Neuron (in vitro differentiated cells): Measurements from ENCODE around the gene ZNF460.
A peak's percentile ranks its signal among the peaks of the same experiment; 100 is the strongest.

Experiments used
- H2AFZ ChIP-seq: one replicate; pipeline ENCODE4 v1.6.1; 2013; ENCODE audit warnings: low read depth, mild to moderate bottlenecking, inconsistent platforms, low read length, moderate library complexity
- H3K27me3 ChIP-seq: one replicate; pipeline ENCODE4 v1.6.1; 2013; ENCODE audit warnings: low read length; ENCODE audit not compliant: insufficient read depth
- H3K36me3 ChIP-seq: one replicate; pipeline ENCODE4 v1.6.1; 2013; ENCODE audit warnings: low read length; ENCODE audit not compliant: insufficient read depth
- H3K4me1 ChIP-seq: one replicate; pipeline ENCODE4 v1.6.1; 2013; ENCODE audit warnings: low read length; ENCODE audit not compliant: insufficient read depth
- H3K4me3 ChIP-seq: 2 replicates; pipeline ENCODE4 v1.5.1; 2013; ENCODE audit warnings: mild to moderate bottlenecking, low read length, moderate library complexity
- H3K9me3 ChIP-seq: one replicate; pipeline ENCODE4 v1.6.1; 2013; ENCODE audit warnings: low read length

Gene ZNF460

GRCh38 chr19:57292547-57292946, 12.3 kb downstream of the ZNF460 start:
- H3K36me3 ChIP-seq, result peaks cover 86% of the 10 kb centered on the region
- H2AFZ ChIP-seq, result no peak overlapping the region
- no peaks in the 10 kb centered on the region for H3K4me1 ChIP-seq
- no peaks in the 10 kb centered on the region for H3K27me3 ChIP-seq
- no peak overlapping the region for H3K4me3 ChIP-seq
- H3K9me3 ChIP-seq, result peaks cover 55% of the 10 kb centered on the region

GRCh38 chr19:57293719-57294118, 13.4 kb downstream of the ZNF460 start:
- Histone ChIP-seq H3K9me3 (peaks cover 48% of the 10 kb centered on the region), H2AFZ (no peak overlapping the region), H3K4me1 (no peaks in the 10 kb centered on the region), H3K36me3 (peaks cover 84% of the 10 kb centered on the region), H3K4me3 (no peak overlapping the region), H3K27me3 (no peaks in the 10 kb centered on the region)

GRCh38 chr19:57302020-57302465, 21.8 kb downstream of the ZNF460 start:
- Histone ChIP-seq H3K4me1 (no peaks in the 10 kb centered on the region), H3K4me3 (no peak overlapping the region), H3K9me3 (peaks cover 5% of the 10 kb centered on the region), H3K27me3 (no peaks in the 10 kb centered on the region), H3K36me3 (peaks cover 43% of the 10 kb centered on the region), H2AFZ (no peak overlapping the region)

GRCh38 chr19:57302727-57303401, 22.6 kb downstream of the ZNF460 start:
- Histone ChIP-seq H2AFZ (no peak overlapping the region), H3K4me3 (no peak overlapping the region), H3K4me1 (no peaks in the 10 kb centered on the region), H3K9me3 (peaks cover 5% of the 10 kb centered on the region), H3K27me3 (no peaks in the 10 kb centered on the region), H3K36me3 (peaks cover 36% of the 10 kb centered on the region)

GRCh38 chr19:57305056-57305455, 24.8 kb downstream of the ZNF460 start:
- Histone ChIP-seq H2AFZ (no peak overlapping the region), H3K27me3 (no peaks in the 10 kb centered on the region), H3K4me1 (no peaks in the 10 kb centered on the region), H3K4me3 (no peak overlapping the region), H3K36me3 (peaks cover 25% of the 10 kb centered on the region), H3K9me3 (no peaks in the 10 kb centered on the region)

GRCh38 chr19:57308514-57308913, 28.2 kb downstream of the ZNF460 start:
- Histone ChIP-seq H2AFZ (no peak overlapping the region), H3K9me3 (no peaks in the 10 kb centered on the region)

GRCh38 chr19:57310792-57311191, 30.5 kb downstream of the ZNF460 start:
- no peak overlapping the region for H3K4me3 ChIP-seq
- no peak overlapping the region for H2AFZ ChIP-seq
- H3K4me1 ChIP-seq, result peaks cover 4% of the 10 kb centered on the region
- no peaks in the 10 kb centered on the region for H3K27me3 ChIP-seq
- no peaks in the 10 kb centered on the region for H3K9me3 ChIP-seq
- H3K36me3 ChIP-seq, result no peaks in the 10 kb centered on the region

More at GRCh38 chr19:57308514-57308913, 28.2 kb downstream of the ZNF460 start:
- peaks cover 2% of the 10 kb centered on the region for H3K36me3 ChIP-seq
- no peaks in the 10 kb centered on the region for H3K27me3 ChIP-seq
- H3K4me3 ChIP-seq, result no peak overlapping the region
- H3K4me1 ChIP-seq, result peaks cover 4% of the 10 kb centered on the region

GRCh38 chr19:57314146-57314545, 33.9 kb downstream of the ZNF460 start:
- no peaks in the 10 kb centered on the region for H3K9me3 ChIP-seq
- no peak overlapping the region for H3K4me3 ChIP-seq
- peaks cover 4% of the 10 kb centered on the region for H3K4me1 ChIP-seq
- H3K27me3 ChIP-seq, result no peaks in the 10 kb centered on the region
- H2AFZ ChIP-seq, result no peak overlapping the region
- no peaks in the 10 kb centered on the region for H3K36me3 ChIP-seq

- Histone ChIP-seq H3K27me3 (no peaks in the 10 kb centered on the region), H3K36me3 (no peaks in the 10 kb centered on the region)
Observed at GRCh38 chr19:57317503-57317902, 37.2 kb downstream of the ZNF460 start.

GRCh38 chr19:57319869-57320179, 39.5 kb downstream of the ZNF460 start:
- no peaks in the 10 kb centered on the region for H3K9me3 ChIP-seq
- no peaks in the 10 kb centered on the region for H3K27me3 ChIP-seq
- peak overlapping the region; percentile 84 for H3K4me3 ChIP-seq
- peaks cover 17% of the 10 kb centered on the region for H3K4me1 ChIP-seq
- peaks cover 14% of the 10 kb centered on the region for H3K36me3 ChIP-seq
- peak overlapping the region; percentile 81 for H2AFZ ChIP-seq

More at GRCh38 chr19:57317503-57317902, 37.2 kb downstream of the ZNF460 start:
- H3K4me1 ChIP-seq, result peaks cover 17% of the 10 kb centered on the region
- no peak overlapping the region for H3K4me3 ChIP-seq
- H2AFZ ChIP-seq, result no peak overlapping the region
- H3K9me3 ChIP-seq, result no peaks in the 10 kb centered on the region

GRCh38 chr19:57320180-57321084, 40.1 kb downstream of the ZNF460 start, which contains the start of gene ZNF543:
TSS of gene ZNF543 (plus strand) at chr19:57320472. CDS start at chr19:57320854, 382 bp downstream.
- H3K4me1 ChIP-seq, result peaks cover 17% of the 10 kb centered on the region
- no peaks in the 10 kb centered on the region for H3K9me3 ChIP-seq
- peak within 1 kb of the TSS; percentile 84 for H3K4me3 ChIP-seq
- peak within 1 kb of the TSS; percentile 81 for H2AFZ ChIP-seq
- peaks cover 20% of the 10 kb centered on the region for H3K36me3 ChIP-seq
- H3K27me3 ChIP-seq, result no peaks in the 10 kb centered on the region

- peak overlapping the region; percentile 84 for H3K4me3 ChIP-seq
- H3K27me3 ChIP-seq, result no peaks in the 10 kb centered on the region
- H3K4me1 ChIP-seq, result peaks cover 17% of the 10 kb centered on the region
- H3K36me3 ChIP-seq, result peaks cover 27% of the 10 kb centered on the region
- H2AFZ ChIP-seq, result no peak overlapping the region
- H3K9me3 ChIP-seq, result no peaks in the 10 kb centered on the region
Observed at GRCh38 chr19:57321116-57321515, 40.8 kb downstream of the ZNF460 start.

- Histone ChIP-seq H3K4me3 (peak overlapping the region; percentile 84), H3K36me3 (peaks cover 32% of the 10 kb centered on the region), H2AFZ (no peak overlapping the region), H3K9me3 (no peaks in the 10 kb centered on the region), H3K27me3 (no peaks in the 10 kb centered on the region), H3K4me1 (peaks cover 17% of the 10 kb centered on the region)
Observed at GRCh38 chr19:57321751-57322150, 41.5 kb downstream of the ZNF460 start.
